IPS DF 19.7 (cell line): Measurements from ENCODE around the gene UFD1.
A peak's percentile ranks its signal among the peaks of the same experiment; 100 is the strongest.
"Not testable (repeated sequence)": the region's sequence is repeated elsewhere in the genome, so short reads cannot be mapped to it uniquely, and the experiment has no call there.

ENCODE experiments used
- DNase-seq: peaks from one replicate; pipeline ENCODE4 v3.0.0-alpha.2; 2013; ENCODE audit warnings: low read depth, low spot score

UFD1 gene

DNA sequence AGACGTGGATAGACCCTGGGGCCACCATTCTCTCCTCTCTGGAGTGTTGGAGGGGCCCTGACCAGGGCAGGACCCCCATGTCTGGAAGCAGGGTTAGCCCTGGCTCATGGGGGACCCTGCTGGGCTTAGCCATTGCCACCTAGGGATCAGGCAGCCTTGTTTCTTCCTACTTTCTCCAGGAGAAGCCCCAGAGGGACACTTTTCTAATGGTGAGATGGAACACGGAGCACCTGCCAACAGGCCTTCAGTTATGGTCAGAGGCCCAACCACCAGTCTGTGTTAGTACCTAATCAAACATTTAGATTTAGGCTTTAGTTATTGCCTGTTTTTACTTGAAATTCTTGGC is 29.6 kb downstream of the UFD1 start:
- no peak for DNase-seq

DNA sequence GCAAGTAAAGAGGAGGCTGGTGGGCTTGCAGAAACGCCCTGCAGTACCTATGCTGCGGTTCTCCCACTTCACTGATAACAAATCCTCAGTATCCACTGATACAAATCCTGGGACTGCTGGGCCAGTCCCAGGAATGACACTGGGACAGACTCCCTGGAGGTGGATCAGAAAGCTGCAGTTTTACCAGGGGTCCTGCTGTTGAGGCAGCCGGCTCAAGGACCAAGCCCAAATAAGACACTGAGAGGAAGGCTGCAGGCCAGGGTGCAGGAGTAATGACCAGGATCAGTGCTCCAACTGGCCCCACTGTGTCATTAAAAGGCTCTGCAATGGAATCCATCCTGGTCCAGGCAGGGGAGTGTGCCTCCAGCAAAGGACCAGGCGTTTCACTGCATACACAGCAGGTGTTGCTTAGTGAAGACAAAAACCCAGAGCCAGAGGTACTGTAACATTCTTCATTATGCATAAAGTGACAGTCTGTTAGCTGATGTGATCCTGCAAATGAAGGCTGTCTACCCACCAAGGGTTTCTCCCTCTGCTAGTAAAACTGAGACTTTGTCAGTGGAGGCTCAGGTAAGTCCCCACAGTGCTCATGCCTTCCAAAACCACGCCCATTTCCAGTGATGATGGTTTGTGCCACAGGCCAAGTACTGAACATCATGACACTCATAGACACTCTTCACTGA is 30.1 kb downstream of the UFD1 start:
- no peak for DNase-seq

DNA sequence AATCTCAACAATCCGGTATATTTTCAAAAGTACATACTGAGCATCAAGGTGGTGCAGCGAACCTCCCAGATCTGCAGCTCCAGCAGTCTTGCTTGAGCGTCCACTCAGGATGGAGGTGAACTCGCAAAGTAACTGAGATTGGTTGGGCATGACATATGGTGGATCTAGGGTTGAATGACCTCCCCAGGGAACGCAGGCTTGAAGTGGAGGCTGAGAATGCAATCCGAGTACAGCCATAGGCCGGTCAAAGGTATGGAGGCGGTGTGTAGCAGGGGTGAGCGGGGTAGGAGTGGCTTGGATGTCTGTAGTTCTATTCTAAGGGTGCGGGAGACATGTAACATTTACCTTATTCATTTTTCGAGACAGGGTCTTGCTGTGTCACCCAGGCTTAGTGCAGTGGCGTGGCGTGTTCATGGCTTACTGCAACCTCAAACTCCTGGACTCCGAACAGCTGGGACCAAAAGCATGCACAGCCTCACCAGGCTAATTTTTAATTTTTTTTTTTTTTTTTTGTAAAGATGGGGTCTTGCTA is 30.9 kb downstream of the UFD1 start:
- DNase-seq = no peak

DNA sequence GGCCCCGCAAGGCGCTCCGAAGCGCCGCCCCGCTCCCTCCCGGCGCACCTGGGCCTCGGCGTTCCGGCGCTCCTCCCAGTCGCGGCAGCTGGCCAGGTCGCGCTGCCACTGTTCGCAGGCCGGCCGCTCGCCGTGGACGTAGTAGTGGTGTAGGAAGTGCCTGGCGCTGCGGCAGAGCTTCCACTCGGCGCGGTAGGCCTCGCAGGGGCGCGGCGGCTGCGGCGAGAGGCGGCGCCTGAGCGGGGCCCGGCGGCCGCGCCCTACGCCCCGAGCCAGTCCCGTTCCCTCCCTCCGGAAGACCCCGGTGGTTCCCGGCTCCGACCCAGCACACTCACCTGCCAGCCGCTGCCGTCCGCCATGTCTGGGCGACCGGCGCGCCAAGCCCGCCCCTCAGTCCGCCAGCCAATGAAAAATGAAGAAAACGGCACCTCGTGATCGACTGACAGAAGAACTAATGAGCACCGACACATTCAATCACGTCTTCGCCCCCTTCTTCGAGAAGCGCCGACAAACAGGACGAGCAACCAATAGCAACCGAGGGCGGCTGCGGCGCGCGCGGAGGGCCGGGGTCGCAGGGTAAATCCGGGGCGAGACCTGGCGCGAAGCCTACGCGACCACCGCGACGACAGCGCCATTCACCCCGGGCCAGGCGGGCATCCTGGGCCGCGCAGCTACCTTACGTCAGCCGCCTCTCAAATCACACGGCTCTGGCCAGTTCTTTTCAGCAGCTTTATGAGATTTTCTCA is 31.5 kb downstream of the UFD1 start, which contains the start of gene C22orf39:
TSS of gene C22orf39 (minus strand) at position 382 of the 746 bp plus-strand sequence. CDS start at position 359, 23 bp downstream.
- DNase-seq = peak; percentile 92

DNA sequence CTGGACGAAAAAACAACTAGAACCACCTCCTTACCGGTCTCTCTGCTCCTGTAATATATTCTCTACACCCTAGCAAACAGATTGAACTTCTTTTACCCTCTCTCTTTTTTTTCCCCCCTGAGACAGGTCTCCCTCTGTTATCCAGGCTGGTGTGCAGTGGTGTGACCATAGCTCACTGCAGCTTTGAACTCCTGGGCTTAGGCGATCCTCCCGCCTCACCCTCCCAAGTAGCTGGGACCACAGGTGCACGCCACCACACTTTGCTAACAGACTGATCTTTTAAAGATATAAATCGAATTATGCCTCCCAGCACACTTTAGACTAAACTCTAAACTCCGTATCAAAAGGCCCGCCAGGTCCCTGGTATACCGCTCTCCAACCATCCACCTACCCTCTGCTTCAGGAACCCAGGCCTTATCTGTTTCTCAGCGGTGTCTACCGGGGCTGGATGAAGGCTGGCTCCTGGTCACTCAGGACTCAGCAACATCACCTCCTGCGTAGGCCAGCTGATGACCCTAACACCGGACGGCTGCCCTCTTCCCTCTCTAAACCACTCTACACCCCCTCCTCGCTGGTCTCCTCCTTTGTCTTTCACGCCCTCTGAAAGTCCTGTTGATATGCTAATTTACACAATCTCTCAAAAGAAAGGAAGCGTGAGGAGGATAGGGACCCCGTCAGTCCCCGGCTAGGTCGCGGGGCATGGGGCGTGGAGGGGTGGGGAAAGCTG is 32.2 kb downstream of the UFD1 start:
- no peak for DNase-seq

DNA sequence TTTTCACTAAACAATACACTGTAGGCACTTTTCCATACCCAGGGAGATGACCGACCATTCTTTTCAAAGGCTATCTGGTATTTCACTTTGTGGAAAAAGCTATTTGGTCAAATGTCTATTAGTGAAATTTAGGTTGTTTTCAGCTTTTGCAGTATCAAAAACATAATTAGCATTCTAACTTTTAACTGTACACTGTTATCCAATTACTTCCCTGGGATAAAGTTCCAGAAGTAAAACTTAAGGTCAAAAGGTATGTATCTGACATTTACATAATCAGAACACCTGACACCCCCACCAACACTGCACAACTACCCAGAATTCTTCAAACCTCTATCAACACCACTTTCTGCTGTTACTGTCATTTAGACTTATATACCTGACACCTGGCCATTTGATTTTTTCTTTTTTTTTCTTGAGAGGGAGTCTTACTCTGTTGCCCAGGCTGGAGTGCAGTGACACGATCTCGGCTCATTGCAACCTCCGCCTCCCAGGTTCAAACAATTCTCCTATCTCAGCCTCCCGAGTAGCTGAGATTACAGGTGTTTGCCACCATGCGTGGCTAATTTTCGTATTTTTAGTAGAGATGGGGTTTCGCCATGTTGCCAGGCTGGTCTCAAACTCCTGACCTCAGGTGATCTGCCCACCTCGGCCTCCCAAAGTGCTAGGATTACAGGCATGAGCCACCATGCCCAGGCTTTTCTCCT is 33.6 kb downstream of the UFD1 start:
- not testable (repeated sequence) for DNase-seq

DNA sequence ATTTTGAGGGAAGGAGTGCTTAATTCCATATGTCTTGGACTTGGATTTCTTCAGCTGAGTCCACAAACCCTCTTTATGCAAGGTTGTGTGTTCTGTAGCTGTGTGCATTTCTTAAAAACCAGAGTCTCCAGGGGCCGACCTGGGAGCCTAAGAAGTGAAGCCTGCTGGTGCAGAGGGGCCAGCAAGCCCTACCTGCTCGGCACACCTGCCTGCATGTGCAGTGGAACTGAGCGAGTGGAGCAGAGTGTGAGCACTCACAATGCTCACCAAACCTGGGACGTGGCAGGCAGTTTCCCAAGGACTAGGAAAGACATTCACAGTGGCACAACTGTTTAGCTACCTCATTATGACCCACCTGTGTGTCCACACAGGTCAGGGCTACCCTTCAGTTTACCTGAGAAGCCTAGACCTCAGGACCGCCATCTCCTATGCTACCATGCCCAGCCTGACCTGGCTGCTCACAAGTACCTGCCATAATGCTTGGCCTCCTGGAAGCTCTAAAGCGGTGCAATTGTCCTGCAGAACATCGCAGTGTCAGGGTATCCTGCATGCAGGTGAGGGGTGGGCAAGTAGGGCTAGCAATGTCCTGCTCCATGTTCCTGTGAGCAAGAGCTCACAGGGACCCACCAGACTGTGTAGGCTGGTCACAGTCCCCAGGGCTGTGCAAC is 35.3 kb downstream of the UFD1 start:
- DNase-seq = no peak

DNA sequence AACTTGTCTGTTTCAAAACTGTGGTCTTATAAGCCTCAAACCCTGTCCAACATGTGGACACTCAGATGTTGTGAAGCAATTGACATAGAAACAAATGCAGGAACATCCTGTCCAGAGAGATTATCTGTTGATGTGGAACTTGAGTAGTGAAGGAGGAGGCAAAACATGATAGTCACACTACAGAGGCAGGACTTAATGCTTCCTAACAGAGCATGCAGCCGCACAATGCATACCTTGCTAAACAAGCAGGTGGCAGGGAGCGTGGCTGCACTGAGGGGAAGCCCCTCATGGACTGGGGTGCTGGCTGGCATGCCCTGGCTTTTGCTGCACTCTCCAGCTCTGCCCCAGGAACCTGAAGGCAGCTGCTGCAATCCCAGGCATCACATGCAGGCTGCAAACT is 36.8 kb downstream of the UFD1 start:
- no peak for DNase-seq

DNA sequence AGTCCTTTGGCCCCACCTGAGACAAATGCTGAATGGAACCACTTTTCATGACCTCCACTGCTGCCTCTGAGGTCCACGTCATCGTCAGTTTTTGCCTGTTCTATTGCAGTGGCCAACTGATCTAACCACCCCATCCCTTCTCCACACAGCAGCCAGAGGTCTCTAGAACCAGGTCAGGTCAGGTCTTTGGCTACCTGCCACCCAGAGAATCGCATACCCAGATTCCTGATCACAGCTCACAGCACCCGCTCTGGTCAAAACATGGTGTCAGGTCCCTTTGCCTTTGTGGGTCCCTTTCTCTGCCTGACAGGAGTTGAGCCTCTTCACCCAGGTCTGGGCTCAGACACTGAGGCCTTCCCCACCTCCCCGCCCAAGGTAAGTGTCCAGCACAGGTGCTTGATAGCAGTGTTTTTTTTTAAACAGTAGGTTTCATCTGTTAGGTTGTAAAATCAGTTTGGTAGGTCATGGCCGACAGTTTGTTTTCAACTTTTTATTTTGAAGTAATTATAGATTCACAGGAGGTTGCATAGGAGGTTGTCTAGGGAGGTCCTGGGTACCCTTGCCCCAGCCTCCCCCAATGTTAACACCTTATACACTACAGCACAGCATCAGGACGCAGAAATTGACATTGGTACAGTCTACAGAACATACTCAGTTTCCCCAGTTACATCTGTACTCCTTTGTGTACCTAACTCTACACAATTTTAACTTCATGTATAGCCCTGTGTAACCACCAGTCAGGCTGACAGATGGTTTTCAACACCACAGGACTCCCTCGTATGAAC is 38.4 kb downstream of the UFD1 start:
- DNase-seq = no peak

DNA sequence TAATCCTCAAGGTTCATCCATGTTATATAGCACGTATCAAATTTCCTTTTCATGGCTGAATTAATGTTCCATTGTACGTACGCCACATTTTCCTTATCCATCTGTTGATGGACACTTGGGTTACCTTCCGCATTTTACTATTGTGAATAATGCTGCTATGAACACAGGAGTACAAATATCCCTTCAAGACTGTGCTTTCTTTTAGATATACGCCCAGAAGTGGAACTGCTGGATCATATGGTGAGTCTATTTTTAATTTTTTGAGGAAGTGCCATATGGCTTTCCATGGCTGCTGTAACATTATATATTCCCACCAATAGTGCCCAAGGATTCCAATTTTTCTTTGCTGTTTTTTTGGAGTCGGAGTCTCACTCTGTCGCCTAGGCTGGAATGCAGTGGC is 40.7 kb downstream of the UFD1 start:
- no peak for DNase-seq

DNA sequence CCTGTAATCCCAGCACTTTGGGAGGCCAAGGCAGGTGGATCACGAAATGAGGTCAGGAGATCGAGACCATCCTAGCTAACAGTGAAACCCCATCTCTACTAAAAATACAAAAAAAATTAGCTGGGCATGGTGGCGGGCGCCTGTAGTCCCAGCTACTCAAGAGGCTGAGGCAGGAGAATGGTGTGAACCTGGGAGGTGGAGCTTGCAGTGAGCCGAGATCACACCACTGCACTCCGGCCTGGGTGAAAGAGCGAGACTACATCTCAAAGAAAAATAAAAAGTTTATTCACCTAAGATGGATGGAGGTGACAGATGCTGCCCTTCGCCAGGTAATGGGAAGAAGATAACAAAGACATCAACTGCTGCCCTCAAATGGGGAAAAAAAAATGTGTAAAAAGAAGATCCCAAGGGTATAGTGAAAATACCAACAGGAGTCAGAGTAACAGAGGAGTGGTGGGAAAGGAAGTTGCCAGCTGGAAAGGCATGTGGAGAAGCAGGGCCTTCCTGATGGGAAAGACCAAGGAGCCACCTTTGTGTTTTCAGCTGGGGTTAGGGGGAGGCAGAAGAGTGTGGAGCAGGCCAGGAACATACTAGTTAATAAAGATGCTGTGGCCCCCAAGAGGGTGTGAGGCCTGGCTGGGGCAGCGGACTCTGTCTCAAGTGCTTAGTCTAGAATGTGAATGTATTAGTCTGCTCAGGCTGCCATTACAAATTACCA is 42.4 kb downstream of the UFD1 start:
- DNase-seq = not testable (repeated sequence)

DNA sequence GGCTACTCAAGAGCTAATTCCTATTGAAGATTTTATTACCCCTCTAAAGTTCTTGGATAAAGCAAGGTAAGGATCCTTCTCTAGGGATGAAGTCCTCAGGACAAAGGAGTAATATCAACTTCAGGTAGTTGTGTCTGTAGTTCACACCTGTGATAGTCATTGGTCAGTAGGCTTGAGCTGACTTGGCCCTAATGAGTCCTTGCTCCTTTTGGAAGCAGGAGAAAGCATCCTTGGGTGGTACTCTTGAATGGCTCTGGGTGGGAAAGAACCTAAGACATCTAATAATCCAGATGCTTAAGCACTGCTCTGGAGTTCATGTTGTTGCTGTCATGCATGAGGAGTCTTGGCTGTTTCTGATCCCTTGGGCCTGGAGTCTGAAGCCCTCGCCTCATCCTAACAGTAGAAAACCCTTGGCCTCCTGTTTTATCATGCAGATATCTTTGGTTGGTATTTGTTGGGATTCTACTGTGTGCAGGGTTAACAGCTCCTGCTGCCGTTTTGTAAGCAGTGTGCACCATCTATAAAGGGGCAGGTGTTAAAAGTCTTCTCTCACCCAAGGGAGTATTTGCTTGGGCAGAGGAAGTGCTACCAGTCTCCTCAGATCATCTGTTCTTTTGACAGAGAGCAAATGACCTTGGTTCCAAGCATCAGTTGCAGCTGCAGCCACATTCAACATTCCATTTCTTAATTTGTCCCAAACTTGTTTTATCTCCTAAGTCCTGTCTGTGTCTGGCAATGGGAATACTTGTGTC is 44.0 kb downstream of the UFD1 start:
- DNase-seq = no peak

DNA sequence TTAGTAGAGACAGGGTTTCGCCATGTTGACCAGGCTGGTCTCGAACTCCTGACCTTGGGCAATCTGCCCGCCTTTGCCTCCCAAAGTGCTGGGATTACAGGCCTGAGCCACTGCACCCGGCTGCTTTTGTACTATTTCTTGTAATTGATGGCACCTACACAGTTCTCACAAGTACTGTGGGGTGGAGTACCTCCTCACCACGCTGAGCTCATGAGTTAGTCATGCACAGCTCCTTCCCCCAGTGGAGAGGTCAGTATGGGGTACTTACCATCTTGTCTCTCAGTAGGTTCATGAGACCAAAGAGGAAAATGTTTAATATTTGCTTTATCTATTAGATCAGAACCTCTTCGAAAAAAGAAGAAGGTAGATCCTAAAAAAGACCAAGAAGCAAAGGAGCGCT is 44.6 kb downstream of the UFD1 start:
- DNase-seq = no peak

DNA sequence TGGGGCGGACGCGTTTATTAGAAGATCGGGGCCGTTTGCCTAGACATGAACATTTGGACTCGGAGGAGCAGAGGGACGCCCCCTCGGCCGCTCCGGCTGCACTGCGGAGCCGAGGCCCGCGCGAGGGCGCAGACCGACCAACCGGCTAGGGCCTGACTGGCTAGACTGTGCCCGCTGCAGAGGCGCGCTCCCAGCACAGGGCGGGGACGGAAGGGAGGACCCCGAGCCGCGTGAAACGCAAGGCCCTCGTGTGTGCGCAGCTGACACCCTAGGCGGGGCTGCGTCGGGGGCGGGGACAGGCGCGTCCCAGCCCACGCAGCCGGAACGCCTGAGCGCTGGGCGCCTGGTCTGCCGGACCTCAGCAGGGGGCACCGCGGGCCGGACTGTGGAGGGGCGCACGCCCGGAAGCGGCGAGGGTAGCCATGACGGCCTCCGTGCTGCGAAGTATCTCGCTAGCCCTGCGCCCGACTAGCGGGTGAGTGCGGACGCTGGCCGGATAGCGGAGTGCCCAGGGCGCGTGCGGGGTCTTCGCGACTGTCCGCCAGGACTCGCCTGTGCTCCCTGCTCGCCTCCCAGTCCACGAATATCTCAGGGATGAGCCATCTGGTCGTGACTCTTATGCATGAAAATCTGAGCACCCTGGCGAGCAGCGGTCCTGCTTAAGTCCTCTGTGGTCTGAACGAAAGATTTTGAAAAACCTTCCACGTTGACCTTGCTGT is 46.7 kb downstream of the UFD1 start, which contains the start of gene MRPL40:
TSS of gene MRPL40 (plus strand) at position 413 of the 719 bp plus-strand sequence. CDS start at position 423, 10 bp downstream.
- no peak for DNase-seq

DNA sequence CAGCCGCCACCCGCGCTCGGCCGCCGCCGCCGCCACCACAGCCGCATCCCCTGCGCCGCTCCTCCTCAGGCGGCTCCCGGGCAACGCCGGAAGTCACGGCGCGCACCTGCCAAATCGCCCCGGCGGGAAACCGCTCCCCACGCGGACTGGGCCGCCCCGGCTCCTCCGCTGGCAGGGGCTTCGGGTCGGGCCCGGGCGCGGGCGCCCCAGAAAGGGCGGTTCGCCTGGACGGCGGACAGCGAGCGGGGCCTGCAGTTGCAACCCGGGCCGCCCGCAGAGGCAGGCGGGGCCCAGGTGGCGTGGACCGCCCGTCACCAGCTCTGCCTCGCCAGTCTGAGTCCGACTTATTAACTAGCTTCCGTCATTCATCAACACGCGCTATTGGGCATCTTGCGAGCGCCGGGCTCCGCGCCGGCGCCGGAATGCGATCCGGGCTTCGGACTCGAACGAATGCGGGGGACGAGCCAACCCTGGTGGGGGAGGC is 47.3 kb downstream of the UFD1 start, which contains the start of gene HIRA:
TSS of gene HIRA (minus strand) at position 85 of the 484 bp plus-strand sequence. CDS start 257 bp downstream, outside the sequence.
- DNase-seq = no peak

DNA sequence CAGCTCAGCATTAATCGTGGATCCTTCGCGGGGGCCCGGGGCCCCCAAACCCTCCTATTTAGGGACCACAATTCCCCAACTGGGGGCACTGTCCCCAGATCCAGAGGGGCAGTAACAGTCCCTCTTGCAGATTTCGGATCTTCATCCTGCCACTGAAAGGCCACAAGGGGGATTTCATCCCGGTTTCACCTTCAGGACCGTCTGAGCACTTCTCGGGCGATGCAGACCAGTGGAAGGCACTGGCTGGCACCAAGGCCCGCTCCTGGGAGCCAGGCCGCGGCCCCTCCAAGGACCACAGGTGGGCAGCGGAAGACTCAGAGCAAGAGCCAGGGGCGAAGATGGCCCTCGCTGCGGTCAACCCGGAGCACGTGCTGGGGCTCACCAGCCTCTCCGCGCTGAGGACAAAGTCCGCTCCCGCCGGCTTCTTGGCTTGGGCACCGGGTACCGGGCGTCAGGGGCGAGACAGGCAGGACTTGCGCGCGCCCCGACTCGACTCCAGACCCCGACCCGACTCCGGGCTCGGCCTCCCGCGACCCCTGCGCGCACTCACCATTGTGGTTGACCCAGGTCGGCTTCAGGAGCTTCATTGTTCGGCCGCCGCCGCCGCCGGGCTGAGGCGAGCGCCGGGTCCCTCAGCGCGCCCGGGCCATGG is 48.0 kb downstream of the UFD1 start:
- DNase-seq = no peak
